ENCODE measurements around the gene CEBPA.
A peak's percentile ranks its signal among the peaks of the same experiment; 100 is the strongest.

CEBPA gene

DNA sequence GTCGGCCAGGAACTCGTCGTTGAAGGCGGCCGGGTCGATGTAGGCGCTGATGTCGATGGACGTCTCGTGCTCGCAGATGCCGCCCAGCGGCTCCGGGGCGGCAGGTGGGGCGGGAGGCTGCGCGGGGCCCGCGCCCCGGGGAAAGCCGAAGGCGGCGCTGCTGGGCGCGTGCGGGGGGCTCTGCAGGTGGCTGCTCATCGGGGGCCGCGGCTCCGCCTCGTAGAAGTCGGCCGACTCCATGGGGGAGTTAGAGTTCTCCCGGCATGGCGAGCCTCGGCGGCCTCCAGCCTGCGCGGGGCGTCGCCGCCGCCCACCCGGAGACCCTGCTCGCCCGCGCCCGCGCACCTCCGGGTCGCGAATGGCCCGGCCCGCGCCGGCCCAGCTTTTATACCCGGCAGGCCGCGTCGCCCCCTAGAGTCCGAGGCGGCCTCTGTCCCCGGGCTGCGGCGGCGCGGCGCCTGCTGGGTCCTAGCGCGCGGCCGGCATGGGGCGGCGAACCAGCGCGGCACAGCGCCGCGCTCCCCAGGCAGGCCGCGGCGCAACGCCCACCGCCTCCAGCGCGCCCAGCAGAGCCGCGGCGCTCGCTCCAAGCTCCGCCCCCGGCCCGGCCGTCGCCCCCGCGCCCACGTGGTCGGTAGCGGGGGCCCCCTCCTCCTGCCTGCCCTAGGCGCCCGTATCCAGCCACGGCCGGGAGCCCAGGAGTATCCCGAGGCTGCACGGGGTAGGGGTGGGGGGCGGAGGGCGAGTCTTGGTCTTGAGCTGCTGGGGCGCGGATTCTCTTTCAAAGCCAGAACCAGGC lies at the start of gene CEBPA:
TSS of gene CEBPA (minus strand) at position 360 of the 799 bp plus-strand sequence. CDS start at position 240, 120 bp downstream.
- no peak within 1 kb of the TSS for H3K27ac Mint-ChIP-seq
- no peaks in the 10 kb centered on the region for H3K4me1 Mint-ChIP-seq
- no peaks in the 10 kb centered on the region for H3K36me3 Mint-ChIP-seq
- peaks cover 51% of the 10 kb centered on the region for H3K27me3 Mint-ChIP-seq
- no peaks in the 10 kb centered on the region for H3K9me3 Mint-ChIP-seq
- peak within 1 kb of the TSS; percentile 79 for H3K4me3 Mint-ChIP-seq
- ATAC-seq, result peak; percentile 90

DNA sequence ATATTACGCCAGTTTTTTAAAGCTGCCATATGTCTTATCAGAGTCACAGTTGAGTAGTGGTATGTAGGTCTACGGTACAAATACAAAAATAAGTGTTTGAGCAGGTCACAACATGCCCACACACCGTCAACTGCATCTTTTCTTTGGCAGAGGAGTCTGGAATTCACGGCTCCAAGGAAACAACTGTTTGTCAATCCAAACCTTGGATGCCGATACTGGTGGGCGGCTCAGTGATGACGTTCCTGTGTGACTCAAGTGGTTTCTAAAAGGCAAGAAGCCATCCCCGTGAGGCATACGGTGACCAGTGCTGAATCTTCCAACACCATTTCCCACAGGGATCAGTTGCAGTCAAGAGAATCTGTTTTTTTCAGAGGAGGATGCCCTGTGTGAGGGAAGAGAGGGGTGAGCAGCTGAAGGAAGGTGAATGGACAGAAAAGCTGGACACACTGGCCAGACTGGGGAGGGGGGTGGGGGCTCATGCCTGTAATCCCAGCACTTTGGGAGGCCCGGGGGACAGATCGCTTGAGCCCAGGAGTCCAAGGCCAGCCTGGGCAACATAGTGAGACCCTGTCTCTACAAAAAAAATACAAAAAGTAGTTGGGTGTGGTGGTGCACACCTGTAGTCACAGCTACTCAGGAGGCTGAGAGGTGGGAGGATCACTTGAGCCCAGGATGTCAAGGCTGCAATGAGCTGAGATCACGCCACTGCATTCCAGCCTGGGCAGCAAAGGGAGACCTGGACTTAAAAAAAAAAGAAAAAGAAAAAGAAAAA lies 48.4 kb upstream of the CEBPA start:
- Mint-ChIP-seq H3K27ac (no peak overlapping the region), H3K4me3 (no peak overlapping the region), H3K4me1 (no peaks in the 10 kb centered on the region), H3K9me3 (peaks cover 9% of the 10 kb centered on the region), H3K27me3 (peaks cover 33% of the 10 kb centered on the region), H3K36me3 (no peaks in the 10 kb centered on the region)
- ATAC-seq, result no peak

DNA sequence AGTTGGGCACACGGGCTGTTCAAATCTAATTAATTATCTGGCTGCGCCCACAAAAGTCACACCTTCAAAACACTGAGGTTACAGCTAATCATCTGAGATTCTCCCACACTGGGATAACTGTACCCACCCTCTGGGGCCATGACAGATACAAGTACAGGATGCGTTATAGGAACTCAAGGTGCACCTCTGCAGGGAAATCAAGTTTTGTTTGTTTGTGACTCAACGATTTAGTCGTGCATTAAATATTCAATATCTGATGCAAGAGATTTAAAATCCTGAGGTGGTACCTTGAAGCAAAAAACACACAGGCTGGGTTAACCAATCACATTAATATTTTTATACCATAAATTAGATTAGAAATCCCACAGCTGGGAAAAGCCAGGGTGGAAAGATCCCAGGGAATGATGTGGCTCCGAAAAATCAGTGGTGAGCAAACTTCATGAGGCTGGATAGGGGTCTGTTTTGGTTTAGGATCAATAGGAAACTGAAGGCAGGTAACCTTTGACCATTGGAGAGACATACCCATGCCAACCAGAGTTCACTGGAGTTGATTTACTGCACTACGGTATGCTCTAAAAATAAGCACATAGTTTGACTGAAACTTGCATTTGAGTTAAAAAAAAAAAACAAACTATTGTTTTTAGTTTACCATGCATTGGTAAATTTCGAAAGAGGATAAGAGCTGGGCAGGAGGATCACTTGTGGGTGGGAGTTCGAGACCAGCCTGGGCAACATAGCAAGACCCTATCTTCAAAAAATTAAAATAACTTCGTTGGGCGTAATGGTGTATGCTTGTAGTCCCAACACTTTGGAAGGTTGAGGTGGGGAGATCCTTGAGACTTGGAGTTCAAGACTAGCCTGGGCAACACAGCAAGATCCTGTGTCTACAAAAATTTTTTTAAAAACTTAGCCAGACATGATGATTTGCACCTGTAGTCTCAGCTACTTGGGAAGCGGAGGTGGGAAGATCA lies 47.3 kb upstream of the CEBPA start:
- Mint-ChIP-seq H3K4me3 (no peak overlapping the region), H3K27ac (no peak overlapping the region), H3K9me3 (peaks cover 3% of the 10 kb centered on the region), H3K27me3 (peaks cover 44% of the 10 kb centered on the region), H3K4me1 (no peaks in the 10 kb centered on the region), H3K36me3 (no peaks in the 10 kb centered on the region)
- no peak for ATAC-seq

DNA sequence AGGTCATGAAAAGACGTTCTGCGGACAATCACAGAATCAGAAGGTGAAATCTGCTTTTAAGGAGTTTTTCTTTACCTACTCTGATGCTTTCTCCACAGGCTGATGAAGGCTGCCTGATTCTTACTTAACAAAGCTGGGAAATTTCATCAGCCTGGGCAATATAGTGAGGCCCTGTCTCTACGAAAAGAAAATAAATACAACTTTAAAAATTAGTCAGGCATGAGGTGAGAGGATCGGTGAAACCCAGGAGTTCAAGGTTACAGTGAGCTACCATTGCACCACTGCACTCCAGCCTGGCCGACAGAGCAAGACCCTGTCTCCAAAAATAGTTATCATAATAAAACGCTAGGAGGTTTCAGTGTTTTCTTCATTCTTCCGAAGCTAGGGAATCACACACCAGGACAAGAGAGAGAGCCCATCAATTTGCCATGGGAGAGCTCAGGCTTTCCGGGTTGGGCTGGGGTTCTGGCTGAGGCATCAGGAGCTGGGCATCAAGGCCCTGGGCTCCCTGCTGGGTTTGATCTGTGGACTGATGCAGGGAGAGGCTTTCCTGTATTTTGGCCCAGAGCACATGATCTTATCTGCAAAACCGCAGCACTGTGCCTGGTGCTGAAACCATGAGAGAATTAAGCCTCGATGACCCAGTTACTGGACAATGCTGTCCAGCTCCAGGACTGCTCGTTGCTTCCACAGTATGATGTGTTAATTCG lies 46.1 kb upstream of the CEBPA start:
- Mint-ChIP-seq H3K9me3 (no peaks in the 10 kb centered on the region), H3K4me1 (no peaks in the 10 kb centered on the region), H3K4me3 (no peak overlapping the region), H3K36me3 (no peaks in the 10 kb centered on the region), H3K27ac (no peak overlapping the region), H3K27me3 (peaks cover 52% of the 10 kb centered on the region)
- no peak for ATAC-seq

- H3K27ac Mint-ChIP-seq, result no peak overlapping the region
- no peaks in the 10 kb centered on the region for H3K4me1 Mint-ChIP-seq
- H3K9me3 Mint-ChIP-seq, result no peaks in the 10 kb centered on the region
- H3K4me3 Mint-ChIP-seq, result no peak overlapping the region
- no peak for ATAC-seq
- H3K27me3 Mint-ChIP-seq, result peaks cover 53% of the 10 kb centered on the region
- H3K36me3 Mint-ChIP-seq, result no peaks in the 10 kb centered on the region
These were observed 45.0 kb upstream of the CEBPA start for GRCh38 chr19:33347300-33347699.

GRCh38 chr19:33346665-33347064 lies 44.3 kb upstream of the CEBPA start:
- no peaks in the 10 kb centered on the region for H3K4me1 Mint-ChIP-seq
- no peak overlapping the region for H3K4me3 Mint-ChIP-seq
- H3K27ac Mint-ChIP-seq, result no peak overlapping the region
- H3K36me3 Mint-ChIP-seq, result no peaks in the 10 kb centered on the region
- no peaks in the 10 kb centered on the region for H3K9me3 Mint-ChIP-seq
- no peak for ATAC-seq
- H3K27me3 Mint-ChIP-seq, result peaks cover 59% of the 10 kb centered on the region

DNA sequence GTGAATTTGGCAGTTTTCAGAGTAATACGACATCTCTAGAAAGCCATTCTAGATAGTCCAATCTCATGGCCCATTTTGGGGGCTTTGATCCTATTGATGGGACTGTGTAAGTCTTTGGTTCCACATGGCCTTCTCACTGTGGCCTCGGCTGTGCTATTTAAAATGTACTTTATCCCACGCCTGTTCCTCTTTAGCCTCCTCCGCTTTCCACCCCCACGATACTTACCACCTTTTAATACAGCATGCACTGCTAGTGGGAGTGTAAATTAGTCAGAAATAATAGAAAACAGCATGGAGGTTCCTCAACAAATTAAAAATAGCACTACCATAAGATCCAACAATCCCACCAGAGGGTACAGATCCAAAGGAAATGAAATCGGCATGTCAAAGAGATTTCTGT lies 42.8 kb upstream of the CEBPA start:
- no peaks in the 10 kb centered on the region for H3K4me1 Mint-ChIP-seq
- no peak overlapping the region for H3K27ac Mint-ChIP-seq
- H3K4me3 Mint-ChIP-seq, result no peak overlapping the region
- no peak for ATAC-seq
- H3K27me3 Mint-ChIP-seq, result peaks cover 67% of the 10 kb centered on the region
- no peaks in the 10 kb centered on the region for H3K9me3 Mint-ChIP-seq
- no peaks in the 10 kb centered on the region for H3K36me3 Mint-ChIP-seq

GRCh38 chr19:33344573-33344925 lies 42.2 kb upstream of the CEBPA start:
- no peak overlapping the region for H3K4me3 Mint-ChIP-seq
- no peaks in the 10 kb centered on the region for H3K36me3 Mint-ChIP-seq
- ATAC-seq, result no peak
- no peaks in the 10 kb centered on the region for H3K4me1 Mint-ChIP-seq
- H3K9me3 Mint-ChIP-seq, result no peaks in the 10 kb centered on the region
- peaks cover 66% of the 10 kb centered on the region for H3K27me3 Mint-ChIP-seq
- H3K27ac Mint-ChIP-seq, result no peak overlapping the region

GRCh38 chr19:33343859-33344572 lies 41.7 kb upstream of the CEBPA start:
- no peak for ATAC-seq
- Mint-ChIP-seq H3K9me3 (no peaks in the 10 kb centered on the region), H3K36me3 (no peaks in the 10 kb centered on the region), H3K4me1 (no peaks in the 10 kb centered on the region), H3K27ac (no peak overlapping the region), H3K4me3 (no peak overlapping the region), H3K27me3 (peaks cover 72% of the 10 kb centered on the region)

- Mint-ChIP-seq H3K4me3 (no peak overlapping the region), H3K27me3 (peaks cover 72% of the 10 kb centered on the region), H3K4me1 (no peaks in the 10 kb centered on the region), H3K36me3 (no peaks in the 10 kb centered on the region), H3K9me3 (no peaks in the 10 kb centered on the region), H3K27ac (no peak overlapping the region)
- no peak for ATAC-seq
These were observed 41.0 kb upstream of the CEBPA start for GRCh38 chr19:33343301-33343700.

DNA sequence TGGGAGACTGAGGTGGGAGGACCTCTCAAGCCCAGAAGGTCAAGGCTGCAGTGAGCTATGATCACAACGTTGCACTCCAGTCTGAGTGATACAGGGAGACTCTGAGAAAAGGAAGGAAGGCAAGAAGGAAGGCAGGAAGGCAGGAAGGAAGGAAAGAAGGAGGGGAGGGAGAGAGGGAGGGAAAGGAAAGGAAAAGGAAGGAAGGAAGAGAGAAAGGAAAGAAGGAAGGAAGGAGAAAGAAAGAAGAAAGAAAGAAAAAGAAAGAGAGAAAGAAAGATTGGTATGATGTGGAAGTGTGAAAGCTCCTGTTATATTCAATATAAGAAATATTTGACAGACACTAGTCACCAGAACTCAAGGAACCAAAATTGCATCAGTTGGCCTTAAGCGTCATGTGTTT lies 38.7 kb upstream of the CEBPA start:
- no peak overlapping the region for H3K27ac Mint-ChIP-seq
- H3K9me3 Mint-ChIP-seq, result peaks cover 3% of the 10 kb centered on the region
- H3K4me3 Mint-ChIP-seq, result no peak overlapping the region
- H3K27me3 Mint-ChIP-seq, result peaks cover 55% of the 10 kb centered on the region
- H3K36me3 Mint-ChIP-seq, result no peaks in the 10 kb centered on the region
- ATAC-seq, result no peak
- H3K4me1 Mint-ChIP-seq, result no peaks in the 10 kb centered on the region

DNA sequence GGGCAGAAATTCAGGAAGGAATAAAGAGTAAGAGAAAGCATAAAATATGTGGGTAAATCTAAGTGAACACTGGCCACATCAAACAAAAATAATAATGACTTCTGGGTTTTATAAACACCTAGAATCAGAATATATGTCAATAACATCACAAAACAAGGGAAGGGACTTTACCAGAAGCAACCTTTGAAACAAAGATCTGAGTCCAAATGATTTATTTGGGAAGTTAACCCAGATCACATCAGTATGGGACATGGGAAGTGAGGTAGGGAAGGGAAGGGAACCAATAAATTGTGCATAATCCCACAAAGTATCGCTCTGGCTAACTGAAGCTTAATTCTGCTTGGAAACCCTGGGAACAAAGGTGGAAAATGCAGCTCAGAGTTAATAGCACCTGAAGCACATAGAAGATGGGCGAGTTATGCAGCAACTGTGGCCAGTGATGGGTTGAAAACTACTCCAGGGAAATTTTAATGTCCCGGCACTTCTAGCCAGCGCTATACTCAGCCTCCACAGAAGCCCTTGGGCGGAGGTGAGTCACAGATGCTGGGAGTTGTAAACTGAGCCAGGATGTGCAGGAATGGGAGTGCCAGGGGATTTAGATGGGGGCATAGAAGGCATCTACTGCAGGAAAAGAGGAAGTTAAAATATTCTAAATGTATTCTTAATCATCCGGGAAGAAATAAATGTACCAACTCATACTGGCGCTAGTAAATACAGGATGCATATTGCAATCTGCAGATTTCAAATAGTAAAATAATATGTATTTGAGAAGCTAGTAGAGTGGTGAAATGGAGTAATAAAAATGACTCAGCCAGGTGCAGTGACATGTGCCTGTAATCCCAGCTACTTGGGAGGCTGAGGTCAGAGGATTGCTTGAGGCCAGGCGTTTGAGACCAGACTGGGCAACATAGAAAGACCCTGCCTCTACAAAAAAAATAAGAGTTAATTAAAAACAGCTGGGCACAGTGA lies 37.0 kb upstream of the CEBPA start:
- no peak for ATAC-seq

DNA sequence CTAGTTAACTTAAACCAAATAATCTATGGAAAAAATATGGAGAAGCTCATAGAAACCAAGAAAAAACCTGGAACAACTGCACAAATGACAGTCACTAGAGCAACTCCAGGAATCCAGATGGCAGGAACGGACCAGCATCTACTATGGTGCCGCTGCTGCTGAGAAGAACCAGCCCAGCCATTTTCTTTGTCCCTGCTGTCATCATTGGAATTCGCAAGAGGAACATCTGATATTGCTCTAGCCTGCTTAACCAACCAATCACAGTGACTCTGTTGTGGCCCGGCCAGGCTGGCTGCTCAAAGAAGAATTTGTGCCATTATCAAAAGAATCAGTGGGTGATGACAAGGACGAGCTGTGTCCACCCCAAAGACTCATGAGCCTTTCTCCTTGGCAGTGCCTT lies 33.1 kb upstream of the CEBPA start:
- peaks cover 9% of the 10 kb centered on the region for H3K4me1 Mint-ChIP-seq

More for the DNA sequence above, 37.0 kb upstream of the CEBPA start:
- H3K4me3 Mint-ChIP-seq, result no peak overlapping the region
- H3K4me1 Mint-ChIP-seq, result no peaks in the 10 kb centered on the region
- H3K27ac Mint-ChIP-seq, result no peak overlapping the region
- H3K9me3 Mint-ChIP-seq, result peaks cover 3% of the 10 kb centered on the region
- no peaks in the 10 kb centered on the region for H3K36me3 Mint-ChIP-seq
- peaks cover 38% of the 10 kb centered on the region for H3K27me3 Mint-ChIP-seq

More for the DNA sequence above, 33.1 kb upstream of the CEBPA start:
- no peak overlapping the region for H3K4me3 Mint-ChIP-seq
- H3K27ac Mint-ChIP-seq, result no peak overlapping the region
- H3K36me3 Mint-ChIP-seq, result no peaks in the 10 kb centered on the region
- peaks cover 15% of the 10 kb centered on the region for H3K27me3 Mint-ChIP-seq
- H3K9me3 Mint-ChIP-seq, result peaks cover 3% of the 10 kb centered on the region
- no peak for ATAC-seq
